ENCODE results near the gene RBM38.

Gene RBM38

GRCh38 chr20:57388953-57389694, 2.1 kb upstream of the RBM38 start (continued):
- TF ChIP-seq ZSCAN30 (tag by site-specific recombination; IDR thresholded peaks at IDR 0.05) (0 out of 2 replicates have a peak, but pooled peaks have one; percentile 44), ZNF488 (tag by site-specific recombination; IDR thresholded peaks at IDR 0.05) (no peak)

- no peaks in the 10 kb centered on the region for H3K9me3 ChIP-seq (ENCODE audit: control insufficient read depth, insufficient read depth, low read depth, low read length)
- CTCF ChIA-PET: interaction anchor here (0.9 to 2.4 kb wide), 3 partner anchors 8 to 109 kb away, joined by 5 to 7 read pairs (median 7); no protein-coding TSS in a partner anchor
- H3K4me1 ChIP-seq (ENCODE audit: control insufficient read depth, insufficient read depth, low read length): no peaks in the 10 kb centered on the region; the same call in 1 of the 2 replicates
- no peak overlapping the region; the same call in 1 of the 2 replicates for H3K27ac ChIP-seq (ENCODE audit: extremely low read depth, low read depth, low read length)
- H3K36me3 ChIP-seq (ENCODE audit: control insufficient read depth in 2 of 2, insufficient read depth in 1 of 2, low read length in 2 of 2): peaks cover 0 to 30% of the 10 kb centered on the region in 2 experiments; a peak in 1 of 3 replicates
- POLR2A ChIA-PET: no interaction called here
- H3K4me3 ChIP-seq (ENCODE audit: low read depth, low read length): no peak overlapping the region
- no peak for TF ChIP-seq ZNF501 (tag by site-specific recombination; IDR thresholded peaks at IDR 0.05)
- TF ChIP-seq ZBTB49 (tag by site-specific recombination; IDR thresholded peaks at IDR 0.05; ENCODE audit: low read depth): no peak
- no peak for TF ChIP-seq ZNF155 (tag by site-specific recombination; IDR thresholded peaks at IDR 0.05)
- no peak for TF ChIP-seq WT1 (tag by site-specific recombination; IDR thresholded peaks at IDR 0.05)
- no peak for TF ChIP-seq ZNF394 (tag by site-specific recombination; IDR thresholded peaks at IDR 0.05; ENCODE audit: borderline replicate concordance)
- 0 out of 2 replicates have a peak, but pooled peaks have one; percentile 27 for TF ChIP-seq SP7 (tag by site-specific recombination; IDR thresholded peaks at IDR 0.05)
- peak; percentile 69 for TF ChIP-seq EGR2 (tag by site-specific recombination; IDR thresholded peaks at IDR 0.05; ENCODE audit: low read depth)
- no peak for TF ChIP-seq KLF16 (tag by site-specific recombination; IDR thresholded peaks at IDR 0.05)
- no peak for TF ChIP-seq SCRT1 (tag by site-specific recombination; IDR thresholded peaks at IDR 0.05; ENCODE audit: borderline replicate concordance)
- peak; percentile 73 for TF ChIP-seq ZFHX2 (tag by site-specific recombination; conservative IDR thresholded peaks at IDR 0.05)
- TF ChIP-seq GLI4 (tag by site-specific recombination; IDR thresholded peaks at IDR 0.05): no peak
- no peak for TF ChIP-seq ZNF175 (tag by site-specific recombination; IDR thresholded peaks at IDR 0.05)
- TF ChIP-seq KLF7 (tag by site-specific recombination; IDR thresholded peaks at IDR 0.05; ENCODE audit: borderline replicate concordance): no peak
- no peak for TF ChIP-seq ZNF785 (tag by site-specific recombination; IDR thresholded peaks at IDR 0.05)
- TF ChIP-seq ZSCAN5A (tag by site-specific recombination; IDR thresholded peaks at IDR 0.05): no peak
- no peak for TF ChIP-seq ZNF549 (tag by site-specific recombination; IDR thresholded peaks at IDR 0.05)
- no peak for TF ChIP-seq ZNF558 (tag by site-specific recombination; IDR thresholded peaks at IDR 0.05)
- no peak for TF ChIP-seq PRDM4 (tag by site-specific recombination; IDR thresholded peaks at IDR 0.05)
- TF ChIP-seq ZNF585B (tag by site-specific recombination; IDR thresholded peaks at IDR 0.05): no peak
- no peak for TF ChIP-seq ZNF18 (tag by site-specific recombination; IDR thresholded peaks at IDR 0.05)
- no peak for TF ChIP-seq IKZF3 (tag by site-specific recombination; IDR thresholded peaks at IDR 0.05)
- TF ChIP-seq ZNF677 (tag by site-specific recombination; IDR thresholded peaks at IDR 0.05): no peak
- TF ChIP-seq ZNF473 (tag by site-specific recombination; IDR thresholded peaks at IDR 0.05): no peak
- no peak for TF ChIP-seq ZNF580 (tag by site-specific recombination; IDR thresholded peaks at IDR 0.05)
Observed at GRCh38 chr20:57389695-57390603, 1.2 kb upstream of the RBM38 start.
